ENCODE results near the gene CCDC27. TPM values are rescaled to one million over a fixed set of nuclear protein-coding genes. Genes with fewer than 3 reads are reported as not detected.

The CCDC27 gene
- polyA plus RNA-seq, 4 donors, result 0.06 to 0.27 TPM; not detected in 2

DNA sequence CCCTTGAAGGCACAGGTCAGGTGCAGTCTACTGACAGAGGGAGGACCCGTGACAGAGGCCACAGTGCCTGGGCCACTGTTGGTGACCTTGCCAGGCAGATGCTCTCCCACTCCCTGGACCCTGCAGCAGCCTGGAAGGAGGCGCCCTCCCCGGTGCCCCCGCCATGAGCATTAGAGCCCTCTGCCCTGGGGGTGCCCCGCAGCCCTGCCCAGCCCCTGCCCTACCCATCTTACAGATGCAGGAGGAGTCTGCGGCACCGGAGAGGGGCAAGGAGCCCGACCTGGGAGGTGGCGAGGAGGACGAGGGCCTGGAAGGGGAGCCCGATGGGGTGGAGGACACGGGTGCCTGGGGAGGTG is 10.6 kb downstream of the CCDC27 start:
- H3K27me3 ChIP-seq (ENCODE audit: control insufficient read depth in 3 of 3, insufficient read depth in 3 of 3, low read length in 3 of 3), result peaks cover 0 to 2% (median 0%) of the 10 kb centered on the region in 3 donors
- H3K9me3 ChIP-seq (ENCODE audit: control insufficient read depth in 2 of 2, insufficient read depth in 1 of 2, low read depth in 1 of 2, low read length in 1 of 2), result peaks cover 0 to 5% of the 10 kb centered on the region in 2 donors
- WGBS, 3 donors, result 70 to 82% (median 72%) methylated on average over 8 to 12 of the region's 12 CpGs
- H3K4me3 ChIP-seq (ENCODE audit: low read depth in 1 of 3, low read length in 3 of 3), result no peak overlapping the region
- FAIRE-seq (no peak), DNase-seq (no peak)
- no peaks in the 10 kb centered on the region for H3K4me1 ChIP-seq (ENCODE audit: control insufficient read depth in 3 of 3, insufficient read depth in 2 of 3, low read depth in 1 of 3, low read length in 2 of 3)
- H3K27ac ChIP-seq (ENCODE audit: low read depth in 1 of 3, low read length in 2 of 3), result no peak overlapping the region
- H3K36me3 ChIP-seq (ENCODE audit: control insufficient read depth in 3 of 3, insufficient read depth in 2 of 3, low read depth in 1 of 3, low read length in 3 of 3), result no peaks in the 10 kb centered on the region

DNA sequence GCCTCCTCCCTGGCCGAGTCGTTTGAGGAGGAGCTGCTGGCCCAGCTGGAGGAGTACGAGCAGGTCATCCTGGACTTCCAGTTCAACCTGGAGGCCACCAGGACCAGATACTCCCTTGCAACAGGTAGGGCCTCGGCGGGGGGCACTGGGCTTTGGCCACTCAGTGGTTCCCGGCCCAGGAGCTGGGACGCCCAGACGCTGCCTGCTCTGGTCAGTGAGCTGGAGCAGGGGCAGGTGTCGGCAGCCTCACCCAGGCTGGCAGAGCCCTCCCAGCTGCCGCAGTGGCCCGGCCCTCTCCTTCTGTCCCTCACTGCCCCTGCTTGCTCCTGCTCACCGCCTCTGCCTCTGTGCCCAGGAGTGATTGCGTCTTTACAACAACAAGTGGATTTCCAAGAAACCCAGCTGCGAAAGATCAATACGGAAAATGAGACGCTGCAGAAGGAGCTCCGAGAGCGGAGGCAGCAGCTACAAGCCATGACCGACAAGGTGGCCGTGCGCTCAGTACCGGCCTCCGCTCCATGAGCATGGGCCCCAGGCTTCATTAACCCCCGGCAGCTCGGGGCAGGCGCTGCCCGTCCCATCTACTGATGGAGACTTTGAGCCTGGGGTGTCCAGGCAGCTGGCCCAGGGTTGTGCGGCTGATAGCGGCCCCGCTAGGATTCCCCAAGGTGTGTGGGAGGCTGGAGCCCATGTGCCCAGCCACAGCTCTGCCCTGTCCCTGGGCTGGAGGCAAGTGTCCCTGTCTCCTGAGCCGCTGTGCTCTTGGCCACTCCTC is 11.3 kb downstream of the CCDC27 start:
- 61 to 75% (median 72%) methylated on average over 27 to 31 of the region's 31 CpGs for WGBS, 3 donors
- DNase-seq, result no peak
- H3K27me3 ChIP-seq (ENCODE audit: control insufficient read depth in 3 of 3, insufficient read depth in 3 of 3, low read length in 3 of 3), result peaks cover 0 to 2% (median 0%) of the 10 kb centered on the region in 3 donors

DNA sequence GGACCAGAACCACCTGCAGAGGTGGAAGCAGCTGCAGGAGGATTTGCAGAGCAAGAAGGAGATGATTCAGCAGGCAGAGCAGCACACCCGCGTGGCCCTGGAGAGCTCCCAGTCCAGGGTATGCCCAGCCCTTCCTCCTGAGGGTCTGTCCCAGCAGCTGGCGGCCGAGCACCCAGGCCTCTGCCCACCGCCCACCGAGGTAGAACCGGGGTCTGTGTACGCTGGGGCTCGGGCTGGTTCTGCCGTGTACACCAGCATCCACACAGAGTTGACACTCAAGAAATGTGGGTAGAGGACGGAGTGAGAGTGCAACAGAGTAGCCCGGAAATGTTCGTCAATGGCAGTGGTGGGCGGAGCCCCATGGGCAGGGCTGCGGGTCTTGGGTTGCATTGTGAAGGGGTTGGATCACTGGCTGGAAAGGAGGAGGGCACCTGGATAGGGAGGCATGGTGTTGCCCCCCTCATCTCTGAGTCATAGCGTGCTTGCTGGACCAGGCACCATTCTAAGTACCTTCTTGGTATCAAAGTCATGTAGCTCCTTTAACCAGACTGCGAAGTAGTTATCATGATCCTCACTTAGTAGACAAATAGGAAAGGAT is 15.2 kb downstream of the CCDC27 start:
- peaks cover 0 to 2% (median 0%) of the 10 kb centered on the region in 3 donors for H3K27me3 ChIP-seq (ENCODE audit: control insufficient read depth in 3 of 3, insufficient read depth in 3 of 3, low read length in 3 of 3)
- H3K27ac ChIP-seq (ENCODE audit: low read depth in 1 of 3, low read length in 2 of 3), result no peak overlapping the region
- 87 to 91% (median 88%) methylated on average over 17 of the region's 17 CpGs for WGBS, 3 donors
- FAIRE-seq, result no peak
- DNase-seq, result no peak
- H3K4me3 ChIP-seq (ENCODE audit: low read depth in 1 of 3, low read length in 3 of 3), result no peak overlapping the region
- H3K9me3 ChIP-seq (ENCODE audit: control insufficient read depth in 2 of 2, insufficient read depth in 1 of 2, low read depth in 1 of 2, low read length in 1 of 2), result peaks cover 0 to 3% of the 10 kb centered on the region in 2 donors
- H3K4me1 ChIP-seq (ENCODE audit: control insufficient read depth in 3 of 3, insufficient read depth in 2 of 3, low read depth in 1 of 3, low read length in 2 of 3), result peaks cover 0 to 10% (median 0%) of the 10 kb centered on the region in 3 donors
- no peaks in the 10 kb centered on the region for H3K36me3 ChIP-seq (ENCODE audit: control insufficient read depth in 3 of 3, insufficient read depth in 2 of 3, low read depth in 1 of 3, low read length in 3 of 3)

More for the DNA sequence above, 11.3 kb downstream of the CCDC27 start:
- Histone ChIP-seq H3K4me3 (ENCODE audit: low read depth in 1 of 3, low read length in 3 of 3) (no peak overlapping the region), H3K27ac (ENCODE audit: low read depth in 1 of 3, low read length in 2 of 3) (no peak overlapping the region), H3K9me3 (ENCODE audit: control insufficient read depth in 2 of 2, insufficient read depth in 1 of 2, low read depth in 1 of 2, low read length in 1 of 2) (peaks cover 0 to 5% of the 10 kb centered on the region in 2 donors), H3K36me3 (ENCODE audit: control insufficient read depth in 3 of 3, insufficient read depth in 2 of 3, low read depth in 1 of 3, low read length in 3 of 3) (no peaks in the 10 kb centered on the region), H3K4me1 (ENCODE audit: control insufficient read depth in 3 of 3, insufficient read depth in 2 of 3, low read depth in 1 of 3, low read length in 2 of 3) (no peaks in the 10 kb centered on the region)
- FAIRE-seq, result no peak

- H3K36me3 ChIP-seq (ENCODE audit: control insufficient read depth in 3 of 3, insufficient read depth in 2 of 3, low read depth in 1 of 3, low read length in 3 of 3), result no peaks in the 10 kb centered on the region
- no peak overlapping the region for H3K27ac ChIP-seq (ENCODE audit: low read depth in 1 of 3, low read length in 2 of 3)
- H3K9me3 ChIP-seq (ENCODE audit: control insufficient read depth in 2 of 2, insufficient read depth in 1 of 2, low read depth in 1 of 2, low read length in 1 of 2), result peaks cover 0 to 3% of the 10 kb centered on the region in 2 donors
- FAIRE-seq, result no peak
- H3K4me1 ChIP-seq (ENCODE audit: control insufficient read depth in 3 of 3, insufficient read depth in 2 of 3, low read depth in 1 of 3, low read length in 2 of 3), result peaks cover 0 to 13% (median 0%) of the 10 kb centered on the region in 3 donors
- H3K4me3 ChIP-seq (ENCODE audit: low read depth in 1 of 3, low read length in 3 of 3), result no peak overlapping the region
- DNase-seq, result no peak
- 87 to 91% (median 88%) methylated on average over 22 of the region's 22 CpGs for WGBS, 3 donors
- peaks cover 0 to 2% (median 0%) of the 10 kb centered on the region in 3 donors for H3K27me3 ChIP-seq (ENCODE audit: control insufficient read depth in 3 of 3, insufficient read depth in 3 of 3, low read length in 3 of 3)
Measured at GRCh38 chr1:3768811-3769390, 16.7 kb downstream of the CCDC27 start.

DNA sequence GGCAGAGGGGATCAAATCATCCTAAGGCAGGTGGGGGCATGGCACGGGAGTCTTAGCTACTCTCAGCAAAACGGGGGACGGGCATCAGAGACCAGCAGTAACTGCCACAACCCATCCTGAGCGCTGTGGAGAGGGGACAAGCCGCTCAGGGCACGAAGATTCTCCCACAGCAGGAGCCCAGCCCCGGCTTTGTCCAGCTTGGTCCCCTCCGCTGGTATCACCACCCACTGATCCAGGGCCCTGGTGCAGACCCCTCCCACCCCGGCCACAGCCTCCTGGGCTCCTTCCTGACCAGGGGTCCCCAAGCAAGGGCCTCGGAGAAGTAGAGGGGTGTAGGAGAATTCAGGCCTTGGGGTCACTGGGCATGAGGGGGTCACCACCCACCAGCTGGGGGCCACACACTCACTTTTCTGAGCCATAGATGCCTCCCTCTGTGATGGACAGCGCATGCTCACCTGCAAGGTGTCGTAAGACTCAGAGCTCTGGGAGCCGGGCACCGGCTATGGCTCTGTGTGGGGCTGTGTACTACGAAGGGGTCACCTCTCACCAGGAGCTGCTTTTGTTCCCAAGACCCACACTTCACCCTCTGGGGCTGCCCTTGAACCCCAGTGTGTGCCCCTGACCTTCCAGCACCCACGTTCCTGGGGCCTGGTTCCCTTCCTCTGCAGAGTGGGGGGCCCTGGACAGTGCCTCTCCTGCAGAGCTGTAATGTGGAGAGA is 18.0 kb downstream of the CCDC27 start:
- WGBS, 3 donors, result 84 to 89% (median 85%) methylated on average over 16 of the region's 16 CpGs
- peaks cover 0 to 23% (median under 1%) of the 10 kb centered on the region in 3 donors for H3K4me1 ChIP-seq (ENCODE audit: control insufficient read depth in 3 of 3, insufficient read depth in 2 of 3, low read depth in 1 of 3, low read length in 2 of 3)
- H3K36me3 ChIP-seq (ENCODE audit: control insufficient read depth in 3 of 3, insufficient read depth in 2 of 3, low read depth in 1 of 3, low read length in 3 of 3), result no peaks in the 10 kb centered on the region
- H3K4me3 ChIP-seq (ENCODE audit: low read depth in 1 of 3, low read length in 3 of 3), result no peak overlapping the region
- H3K27me3 ChIP-seq (ENCODE audit: control insufficient read depth in 3 of 3, insufficient read depth in 3 of 3, low read length in 3 of 3), result peaks cover 0 to 2% (median 0%) of the 10 kb centered on the region in 3 donors
- H3K27ac ChIP-seq (ENCODE audit: low read depth in 1 of 3, low read length in 2 of 3), result no peak overlapping the region
- DNase-seq (no peak), FAIRE-seq (no peak)
- no peaks in the 10 kb centered on the region for H3K9me3 ChIP-seq (ENCODE audit: control insufficient read depth in 2 of 2, insufficient read depth in 1 of 2, low read depth in 1 of 2, low read length in 1 of 2)

GRCh38 chr1:3771108-3772026 is 19.1 kb downstream of the CCDC27 start:
- FAIRE-seq, result no peak
- H3K27me3 ChIP-seq (ENCODE audit: control insufficient read depth in 3 of 3, insufficient read depth in 3 of 3, low read length in 3 of 3), result peaks cover 0 to under 1% (median 0%) of the 10 kb centered on the region in 3 donors
- H3K27ac ChIP-seq (ENCODE audit: low read depth in 1 of 3, low read length in 2 of 3), result no peak overlapping the region
- WGBS, 3 donors, result 22 to 49% (median 36%) methylated on average over 29 to 32 of the region's 32 CpGs
- peaks cover 0 to 3% (median 0%) of the 10 kb centered on the region in 3 donors for H3K36me3 ChIP-seq (ENCODE audit: control insufficient read depth in 3 of 3, insufficient read depth in 2 of 3, low read depth in 1 of 3, low read length in 3 of 3)
- no peaks in the 10 kb centered on the region for H3K9me3 ChIP-seq (ENCODE audit: control insufficient read depth in 2 of 2, insufficient read depth in 1 of 2, low read depth in 1 of 2, low read length in 1 of 2)
- peak in 1 of 2 donors; percentile 64 for DNase-seq
- peaks cover 0 to 34% (median 4%) of the 10 kb centered on the region in 3 donors for H3K4me1 ChIP-seq (ENCODE audit: control insufficient read depth in 3 of 3, insufficient read depth in 2 of 3, low read depth in 1 of 3, low read length in 2 of 3)
- peak overlapping the region; percentile 43 to 50 (median 48) for H3K4me3 ChIP-seq (ENCODE audit: low read depth in 1 of 3, low read length in 3 of 3)

- DNase-seq, result peak; percentile 74 to 93
- peak overlapping the region in 1 of 3 donors; percentile 45 for H3K27ac ChIP-seq (ENCODE audit: low read depth in 1 of 3, low read length in 2 of 3)
- FAIRE-seq, result no peak
Measured at GRCh38 chr1:3772027-3772714, 19.9 kb downstream of the CCDC27 start.

More at GRCh38 chr1:3772027-3772714, 19.9 kb downstream of the CCDC27 start:
- WGBS, 3 donors, result 0 to 2% (median 1%) methylated on average over 30 to 61 of the region's 61 CpGs
- Histone ChIP-seq H3K4me3 (ENCODE audit: low read depth in 1 of 3, low read length in 3 of 3) (peak overlapping the region; percentile 43 to 50 (median 48)), H3K4me1 (ENCODE audit: control insufficient read depth in 3 of 3, insufficient read depth in 2 of 3, low read depth in 1 of 3, low read length in 2 of 3) (peaks cover 0 to 40% (median 4%) of the 10 kb centered on the region in 3 donors), H3K9me3 (ENCODE audit: control insufficient read depth in 2 of 2, insufficient read depth in 1 of 2, low read depth in 1 of 2, low read length in 1 of 2) (no peaks in the 10 kb centered on the region), H3K27me3 (ENCODE audit: control insufficient read depth in 3 of 3, insufficient read depth in 3 of 3, low read length in 3 of 3) (no peaks in the 10 kb centered on the region), H3K36me3 (ENCODE audit: control insufficient read depth in 3 of 3, insufficient read depth in 2 of 3, low read depth in 1 of 3, low read length in 3 of 3) (peaks cover 0 to 4% (median 0%) of the 10 kb centered on the region in 3 donors)
